ENCODE data around the gene FDXR.
"Not testable (repeated sequence)": the region's sequence is repeated elsewhere in the genome, so short reads cannot be mapped to it uniquely, and the experiment has no call there.

FDXR gene

DNA sequence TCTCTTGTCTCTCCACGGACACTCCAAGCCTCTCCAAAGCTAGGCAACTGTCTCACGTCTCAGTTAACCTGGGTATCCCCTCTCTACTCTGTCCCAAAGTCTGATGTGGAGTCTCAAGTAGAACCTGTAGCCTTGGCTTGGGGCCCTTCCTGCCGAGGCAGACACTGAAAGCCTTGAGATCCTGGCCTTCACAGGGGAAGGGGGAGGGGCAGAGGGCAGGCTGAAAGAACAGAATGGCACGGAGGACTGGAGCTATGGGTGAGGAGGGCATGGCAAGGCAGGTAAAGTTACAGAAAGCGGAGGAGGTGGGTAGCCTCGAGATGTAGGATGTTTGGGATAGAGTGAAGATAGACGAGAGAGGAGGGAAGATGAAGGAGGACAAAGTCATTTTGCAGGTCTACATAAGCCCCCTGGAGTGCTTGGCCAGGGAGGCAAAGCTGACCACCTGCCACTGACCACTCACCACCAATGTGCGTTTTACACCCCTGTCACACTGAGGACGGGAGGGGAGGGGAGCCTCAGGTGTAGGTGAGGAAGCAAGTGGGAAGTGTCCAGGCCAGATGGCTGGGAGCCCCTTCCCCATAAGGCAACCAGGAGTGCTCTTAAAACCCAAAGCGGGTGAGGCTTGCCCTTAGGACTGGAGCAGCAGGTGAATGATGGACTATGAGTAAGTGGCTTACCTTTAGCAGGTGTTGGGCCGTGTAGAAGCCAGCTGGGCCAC lies 1.3 kb downstream of the FDXR start:
- DNase-seq (ENCODE audit: low spot score), result no peak

DNA sequence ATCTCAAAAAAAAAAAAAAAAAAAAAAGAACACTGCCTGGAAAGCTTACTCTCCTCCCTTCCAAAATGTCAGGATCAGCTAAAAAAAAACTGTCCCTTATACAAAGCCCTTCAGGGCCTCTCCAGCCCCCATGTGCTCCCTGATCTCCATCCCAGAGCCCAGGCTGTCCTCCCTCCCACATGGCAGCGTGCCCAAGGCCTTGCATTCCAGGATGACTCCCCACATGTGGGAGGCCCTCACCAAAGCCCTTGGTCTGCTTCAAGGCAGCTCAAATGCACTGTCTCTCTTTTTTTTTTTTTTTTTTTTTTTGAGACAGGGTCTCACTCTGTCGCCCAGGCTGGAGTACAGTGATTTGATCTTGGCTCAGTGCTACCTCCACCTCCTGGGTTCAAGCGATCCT lies 2.3 kb downstream of the FDXR start:
- DNase-seq (ENCODE audit: low spot score), result no peak

DNA sequence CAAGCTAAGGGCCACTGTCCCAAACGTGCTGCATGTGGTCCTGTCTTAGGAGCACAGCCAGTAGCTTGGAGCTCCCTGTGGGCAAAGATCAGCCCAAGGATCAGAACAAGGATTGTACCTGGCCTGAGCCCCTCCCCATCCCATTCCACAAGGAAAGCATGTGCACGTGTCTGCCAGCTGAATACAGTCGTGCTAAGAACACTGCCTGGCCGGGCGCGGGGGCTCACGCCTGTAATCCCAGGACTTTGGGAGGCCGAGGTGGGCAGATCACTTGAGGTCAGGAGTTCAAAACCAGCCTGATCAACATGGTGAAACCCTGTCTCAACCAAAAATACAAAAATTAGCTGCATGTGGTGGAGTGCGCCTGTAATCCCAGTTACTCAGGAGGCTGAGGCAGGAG lies 2.8 kb downstream of the FDXR start:
- DNase-seq (ENCODE audit: low spot score), result not testable (repeated sequence)

DNA sequence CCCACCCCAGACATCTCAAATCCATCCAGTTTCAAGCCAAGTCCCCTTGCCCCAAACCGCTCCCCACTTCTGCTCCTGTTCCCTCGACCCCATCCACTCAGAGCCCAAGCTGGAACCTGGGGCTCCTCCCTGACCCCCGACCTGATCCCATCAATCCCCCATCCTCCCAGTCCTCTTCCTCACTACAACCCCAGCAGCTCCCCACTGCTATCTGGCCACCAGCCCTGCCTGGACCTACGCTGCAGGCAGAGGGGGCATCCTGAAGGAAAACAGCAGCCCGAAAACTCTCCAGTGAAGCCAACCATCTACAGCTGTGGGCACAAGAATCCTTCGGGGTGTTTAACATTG lies 3.9 kb downstream of the FDXR start:
- DNase-seq (ENCODE audit: low spot score), result no peak

DNA sequence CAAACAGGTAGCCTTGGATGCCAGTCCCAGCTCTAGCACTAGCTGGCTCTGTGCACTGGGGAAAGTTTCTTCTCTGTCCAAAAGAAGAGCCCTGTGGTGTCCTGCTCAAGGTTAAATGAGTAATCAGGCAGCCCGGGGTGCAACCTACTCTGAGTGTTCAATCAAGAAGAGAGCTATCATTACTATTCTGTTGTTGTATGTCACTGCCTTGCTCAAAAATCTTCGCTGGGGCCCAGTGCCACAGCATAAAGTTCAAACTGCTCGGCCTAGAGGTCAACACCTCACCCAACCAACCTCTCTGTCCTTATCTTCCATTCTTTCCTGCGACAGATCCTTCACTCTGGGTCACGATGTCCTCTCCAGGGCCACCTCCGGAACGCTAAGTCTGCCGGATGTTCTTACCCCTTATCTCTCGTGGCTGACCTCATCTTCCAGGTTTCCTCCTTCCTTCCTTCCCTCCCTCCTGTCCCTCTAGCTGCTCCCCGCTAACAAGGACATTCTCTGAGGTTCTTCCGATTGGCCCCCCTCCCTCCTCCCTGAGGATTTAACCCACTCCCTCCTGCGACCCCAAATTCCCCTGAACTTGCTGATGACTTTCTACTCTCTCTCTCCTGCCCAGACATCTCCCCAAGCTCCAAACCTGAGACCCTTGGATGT lies 4.4 kb downstream of the FDXR start:
- no peak for DNase-seq (ENCODE audit: low spot score)

DNA sequence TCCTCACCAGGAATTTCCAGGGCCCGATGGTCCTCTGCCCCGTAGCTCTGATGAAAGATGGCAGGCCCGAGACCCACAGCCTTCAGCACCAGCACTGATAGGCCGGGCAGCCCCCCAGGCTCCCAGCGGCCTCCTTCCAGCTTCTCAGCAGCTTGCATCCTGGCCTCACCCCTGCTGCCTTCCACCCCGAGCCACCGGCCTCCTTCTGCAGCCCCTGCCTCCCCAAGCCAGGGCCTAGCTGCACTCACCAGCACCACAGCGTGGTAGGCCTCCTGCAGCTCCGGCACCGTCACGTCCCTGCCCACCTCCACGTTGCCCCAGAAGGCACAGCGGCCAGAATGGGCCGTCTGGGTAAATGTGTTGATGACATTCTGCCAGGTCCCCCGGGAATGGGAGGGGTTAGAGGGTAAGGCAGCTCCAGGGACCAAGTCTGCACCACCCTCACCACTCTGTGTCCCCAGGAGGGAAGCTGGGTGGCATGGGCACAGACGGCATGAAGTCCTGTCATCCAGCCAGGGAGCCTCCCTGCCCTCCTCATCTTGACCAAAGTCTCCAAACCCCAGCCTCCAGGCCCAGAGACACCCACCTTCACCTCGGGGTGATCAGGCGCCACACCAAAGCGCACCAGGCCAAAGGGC lies 6.5 kb downstream of the FDXR start:
- no peak for DNase-seq (ENCODE audit: low spot score)

DNA sequence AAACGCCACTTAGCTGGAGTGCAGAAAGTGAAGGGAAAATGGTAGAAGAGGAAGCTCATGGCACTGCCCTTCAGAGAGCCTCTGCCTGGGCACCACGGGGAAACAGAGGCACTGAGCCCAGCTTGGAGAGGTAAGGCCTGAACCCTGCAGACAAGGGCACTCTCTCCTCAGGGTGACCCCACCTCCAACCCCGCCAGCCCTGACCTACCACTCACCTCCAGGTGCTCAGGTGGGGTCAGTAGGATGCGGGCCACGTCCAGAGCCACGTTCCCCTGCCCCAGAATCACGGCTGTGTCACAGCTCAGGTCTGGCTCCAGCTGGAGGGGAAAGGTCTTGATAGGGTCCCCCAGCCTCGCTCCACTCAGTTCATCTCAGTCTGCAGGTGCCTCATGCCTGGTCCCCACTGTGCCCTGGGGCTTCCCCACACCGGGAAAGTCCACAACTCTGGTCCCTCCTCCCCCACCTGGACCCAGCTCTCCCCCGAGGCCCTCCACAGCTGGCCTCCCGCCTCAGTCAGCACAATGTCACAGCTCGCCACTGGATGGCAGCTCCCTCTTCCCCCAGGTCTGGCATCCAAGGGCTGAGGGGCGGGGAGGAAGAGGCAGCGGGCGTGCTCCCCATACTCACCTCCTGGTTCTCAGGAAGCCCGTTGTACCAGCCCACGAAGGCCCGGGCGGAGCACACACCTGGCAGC lies 7.1 kb downstream of the FDXR start:
- no peak for DNase-seq (ENCODE audit: low spot score)

DNA sequence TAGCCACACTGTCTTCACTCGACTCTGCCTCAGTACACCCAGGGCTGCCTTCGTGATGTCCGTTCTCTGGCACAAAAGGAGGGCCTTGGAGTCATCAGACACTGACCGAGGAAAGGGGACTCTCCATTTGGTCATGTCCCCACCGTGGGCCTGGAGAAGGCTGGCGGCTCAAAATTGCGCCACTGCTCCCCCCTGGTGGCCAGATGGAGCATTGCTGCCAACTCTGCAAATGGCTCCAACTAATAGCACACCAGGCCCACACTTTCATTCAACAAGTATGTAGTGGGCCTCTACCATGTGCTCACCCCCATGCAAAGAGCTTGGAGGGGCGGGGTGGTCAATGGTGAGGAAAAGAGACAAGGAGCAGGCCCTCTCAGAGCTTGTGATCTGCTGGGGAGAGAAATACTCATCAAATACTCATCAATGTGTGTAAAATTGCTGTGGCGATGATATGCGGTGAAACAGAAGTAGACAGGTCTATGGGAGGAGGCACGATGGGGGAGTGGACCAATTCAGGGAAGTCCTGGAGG lies 7.9 kb downstream of the FDXR start:
- DNase-seq (ENCODE audit: low spot score), result peak; percentile 74

DNA sequence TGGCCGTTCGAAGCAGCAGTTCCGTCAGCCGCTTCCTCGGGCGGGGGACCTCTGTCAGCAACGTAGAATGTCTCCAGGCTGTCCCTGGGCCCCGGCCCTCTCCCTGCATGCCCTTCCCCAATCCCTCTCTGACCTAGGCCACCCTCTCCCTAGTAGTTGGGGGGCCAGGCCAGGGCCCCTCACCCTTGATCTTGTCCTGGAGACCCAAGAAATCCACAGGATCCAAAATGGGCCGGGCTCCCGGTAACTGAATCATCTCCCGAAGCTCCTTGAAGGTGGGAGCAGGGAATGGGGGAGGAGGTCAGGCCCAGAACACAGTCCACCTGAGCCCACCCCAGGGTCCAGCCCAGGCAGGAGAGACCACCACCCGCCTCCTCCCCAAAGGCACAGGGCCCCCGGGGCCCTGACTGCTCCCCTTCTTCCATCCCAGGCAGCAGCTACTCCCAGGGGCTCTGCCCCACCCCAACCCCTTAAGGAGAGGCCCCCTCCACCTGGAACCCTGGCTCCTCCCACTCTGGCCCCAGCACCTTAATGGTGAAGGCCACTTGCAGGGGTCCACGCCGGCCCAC lies 8.4 kb downstream of the FDXR start:
- no peak for DNase-seq (ENCODE audit: low spot score)

DNA sequence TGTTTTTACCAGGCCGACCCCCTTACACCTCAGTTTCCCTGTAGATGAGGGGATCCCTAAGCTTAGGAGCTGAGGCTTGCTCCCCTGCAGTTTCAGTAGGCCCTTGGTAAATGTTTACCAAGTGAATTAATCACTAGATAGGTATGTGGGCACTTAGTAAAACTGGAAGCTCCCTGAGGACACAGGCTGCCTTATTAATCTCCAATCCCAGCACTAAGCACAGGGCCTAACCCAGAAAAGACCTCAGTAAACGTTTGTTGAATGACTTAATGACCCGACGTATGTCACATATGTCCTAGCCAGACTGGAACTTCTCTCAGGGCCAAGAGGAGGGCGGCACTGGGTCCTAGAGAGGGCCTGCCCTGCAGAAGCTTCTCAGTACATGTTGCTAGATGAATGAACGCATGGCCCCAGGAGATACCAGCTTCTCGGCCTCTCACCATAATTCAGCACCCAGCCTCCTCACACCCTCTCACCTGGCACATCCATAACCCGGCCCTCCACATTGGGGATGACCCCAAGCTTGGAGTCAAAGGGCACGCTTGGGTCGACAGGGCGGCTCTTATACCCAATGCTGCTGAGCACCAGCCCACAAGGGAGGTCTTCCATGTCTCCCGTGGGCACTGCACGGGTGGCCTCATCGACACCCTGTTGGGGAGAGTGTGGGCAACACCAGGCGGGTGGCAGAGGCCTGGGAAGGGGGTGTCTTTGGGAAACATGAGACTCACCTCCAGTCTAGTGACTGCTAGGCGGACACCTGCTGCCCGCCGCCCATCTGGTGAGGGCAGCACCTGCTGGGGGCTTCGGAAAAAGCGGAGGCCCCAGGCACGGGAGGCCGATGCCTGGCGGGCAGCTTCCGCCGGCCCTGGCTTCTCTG lies 9.1 kb downstream of the FDXR start:
- no peak for DNase-seq (ENCODE audit: low spot score)

DNA sequence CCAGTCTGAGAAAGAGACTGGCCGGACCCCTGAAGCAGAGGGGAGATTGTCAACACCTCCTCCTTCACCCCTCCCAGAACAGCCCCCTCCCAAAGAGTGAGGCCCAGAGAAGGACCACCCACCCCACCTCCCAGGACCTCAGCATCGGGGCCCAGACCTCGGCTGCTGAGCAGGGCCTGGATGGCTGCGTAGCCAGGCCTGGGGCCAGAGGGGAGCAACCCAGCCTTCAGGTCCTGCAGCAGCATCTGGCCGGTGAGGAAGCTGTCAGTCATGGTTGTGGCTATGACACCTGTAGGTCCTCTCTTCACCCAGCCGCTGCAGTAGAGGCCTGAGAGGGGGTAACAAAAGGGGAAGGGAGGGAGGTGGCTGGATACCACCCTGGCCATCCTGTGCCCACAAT lies 9.9 kb downstream of the FDXR start:
- no peak for DNase-seq (ENCODE audit: low spot score)

DNA sequence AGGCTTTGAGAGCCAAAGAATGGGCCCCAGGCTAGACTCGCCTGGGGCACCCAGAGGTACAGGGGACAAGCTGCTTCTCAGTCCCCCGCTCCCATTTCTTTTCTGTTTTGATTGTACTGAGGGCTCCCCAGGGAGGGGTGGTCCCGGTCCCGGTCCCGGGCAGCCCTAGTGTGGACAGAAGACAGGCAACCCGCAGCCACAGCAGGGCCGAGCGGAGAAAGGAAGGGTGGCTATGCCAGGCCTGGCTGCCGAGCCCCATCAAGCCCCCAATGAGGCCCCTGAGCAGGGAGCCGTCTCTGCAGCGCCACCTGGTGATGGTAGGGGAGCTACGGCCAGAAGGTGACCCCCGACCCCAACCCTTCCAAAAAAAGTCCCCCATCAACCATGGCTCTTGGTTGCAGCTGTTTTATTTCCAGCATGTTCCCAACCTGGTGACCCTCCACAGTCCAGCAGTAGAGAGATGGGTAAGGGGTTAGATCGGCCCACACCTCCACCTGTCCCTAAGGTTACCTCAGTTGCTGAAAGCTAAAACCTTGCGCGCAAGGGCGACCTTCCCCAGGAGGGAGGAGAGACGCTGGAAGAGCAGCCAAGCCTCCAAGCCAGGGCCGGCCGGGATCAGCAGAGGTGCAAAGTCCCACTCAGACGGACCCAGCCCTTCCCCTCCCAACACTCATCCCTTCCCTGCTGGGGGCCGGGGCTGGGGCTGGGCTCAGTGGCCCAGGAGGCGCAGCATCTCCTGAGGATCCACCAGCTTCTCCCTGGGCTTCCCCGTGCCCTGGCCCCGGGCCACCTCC lies 10.5 kb downstream of the FDXR start:
- DNase-seq (ENCODE audit: low spot score), result peak; percentile 45

DNA sequence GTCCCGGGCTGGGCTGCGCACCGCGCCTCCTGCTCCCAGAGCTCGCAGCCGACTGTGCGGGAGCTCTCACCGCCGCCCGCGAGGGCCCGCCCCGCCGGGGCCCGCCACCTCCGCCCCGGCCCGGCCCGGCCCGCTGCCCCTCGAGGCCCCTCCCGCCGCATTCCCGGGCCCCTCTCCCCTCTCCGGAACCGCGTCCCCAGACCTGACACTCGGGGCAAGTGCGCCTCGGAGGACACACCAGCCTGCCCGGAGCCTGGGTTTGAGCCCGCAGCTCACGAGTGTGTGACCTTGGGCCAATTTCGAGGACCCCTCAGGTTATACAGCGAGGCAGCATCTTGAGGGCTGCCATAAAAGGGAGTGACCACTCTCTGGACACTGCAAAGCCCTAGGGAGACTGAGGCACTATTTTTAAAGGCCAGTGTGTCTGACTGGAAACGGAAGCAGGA lies 11.1 kb downstream of the FDXR start:
- no peak for DNase-seq (ENCODE audit: low spot score)

DNA sequence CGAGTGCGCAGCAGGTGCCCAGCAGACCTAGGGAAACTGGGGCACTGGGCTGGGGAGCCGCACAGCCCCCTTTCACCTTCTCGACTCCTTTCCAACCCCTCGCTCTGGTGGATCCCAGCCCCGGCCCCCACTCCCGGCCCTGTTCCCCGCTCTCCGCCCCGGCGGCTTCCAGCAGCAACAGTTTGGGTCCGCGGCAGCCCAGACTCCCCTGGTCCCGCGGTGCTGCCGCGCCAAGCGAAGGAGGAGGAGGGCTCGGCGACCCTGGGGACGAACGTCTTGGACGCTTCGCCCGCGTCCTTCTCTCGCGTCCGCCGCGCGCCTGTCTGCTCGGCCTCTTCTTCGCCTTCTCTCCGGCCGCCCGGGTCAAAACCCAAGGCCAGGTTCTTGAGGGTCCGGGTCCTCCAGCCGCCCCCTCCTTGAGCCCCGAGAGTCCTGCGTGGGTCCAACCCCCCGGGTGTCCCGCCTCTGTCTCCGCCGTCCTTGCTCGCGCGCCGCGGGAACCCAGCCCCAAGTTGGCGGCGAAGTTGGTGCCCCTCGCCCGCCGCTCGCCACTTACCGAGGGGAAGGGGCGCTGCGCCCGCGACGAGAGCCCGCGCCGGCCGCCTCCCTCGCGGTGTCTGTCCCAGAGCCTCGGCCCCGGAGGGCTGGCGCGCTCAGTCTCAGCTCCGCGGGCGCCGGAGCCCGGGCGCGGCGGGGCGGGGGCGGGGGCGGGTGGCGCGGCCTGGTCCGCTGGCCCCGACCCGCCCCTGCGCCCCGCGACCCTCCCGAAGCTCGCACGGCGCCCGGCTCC lies 11.7 kb downstream of the FDXR start:
- no peak for DNase-seq (ENCODE audit: low spot score)

DNA sequence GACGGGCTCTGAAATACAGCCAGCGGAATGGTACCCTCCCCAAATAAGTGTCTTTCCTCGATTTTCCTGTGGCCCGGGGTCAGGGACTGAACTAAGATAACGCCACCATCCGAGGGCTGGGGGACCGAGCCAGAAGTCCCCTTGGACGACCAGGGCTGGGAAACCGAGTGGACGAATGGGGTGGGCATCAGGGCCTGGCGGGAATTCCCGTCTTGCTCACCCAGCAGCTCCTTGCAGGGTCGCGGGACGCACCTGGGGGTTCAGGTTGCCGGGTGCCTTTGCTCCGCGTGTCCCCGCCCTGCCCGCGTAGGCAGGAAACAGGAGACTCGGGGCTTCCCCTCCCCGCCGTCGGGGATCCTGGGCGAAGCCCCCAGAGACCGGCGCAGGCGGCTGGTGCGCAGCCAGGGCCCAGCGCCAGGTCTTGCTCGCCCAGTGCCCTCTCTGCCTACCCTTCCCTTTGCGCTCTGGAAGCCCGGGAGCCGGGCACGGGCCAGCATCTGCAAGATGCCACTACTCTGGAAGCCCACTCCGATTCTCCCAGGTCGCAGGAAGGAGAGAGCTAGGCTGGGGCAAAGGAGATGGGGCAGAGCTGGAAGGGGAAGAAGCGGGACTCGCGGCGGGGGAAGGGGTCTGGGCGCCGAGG lies 12.4 kb downstream of the FDXR start:
- no peak for DNase-seq (ENCODE audit: low spot score)

DNA sequence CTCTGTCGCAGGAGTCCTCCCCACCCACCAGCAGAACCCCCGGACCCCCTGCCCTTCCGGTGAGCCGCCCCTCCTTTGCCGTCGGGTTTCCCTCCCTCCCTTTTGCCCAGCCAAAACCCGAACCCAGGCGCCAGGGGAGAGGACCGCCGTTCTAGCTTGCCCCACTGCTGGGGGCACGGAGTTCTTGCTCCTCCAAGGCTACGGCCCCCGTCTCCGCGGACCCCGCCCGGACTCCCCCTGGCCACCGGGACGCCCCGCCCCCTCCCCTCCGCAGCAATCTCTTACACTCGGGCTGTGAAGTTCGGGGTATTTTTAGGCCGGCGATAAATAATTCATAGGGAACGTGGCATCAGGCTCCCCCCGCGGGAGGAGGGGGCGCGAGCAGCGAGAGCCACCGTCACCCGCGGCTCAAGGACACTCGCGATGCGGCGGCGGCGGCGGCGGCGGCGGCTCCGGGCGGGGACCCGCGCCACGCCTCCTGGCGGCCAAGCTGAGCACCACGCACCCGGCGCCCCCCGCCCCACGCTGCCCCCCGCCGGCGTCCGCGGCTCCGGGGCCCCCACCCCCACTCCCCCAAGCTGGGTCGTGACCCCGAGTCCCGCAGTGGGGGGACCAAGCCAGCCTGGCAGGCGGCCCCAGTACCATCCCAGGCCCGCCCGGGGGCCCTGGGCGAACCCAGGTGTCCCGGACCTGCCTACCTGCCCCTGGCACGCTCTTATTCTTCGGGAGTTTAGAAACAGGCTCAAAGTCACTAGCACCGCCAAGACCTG lies 13.2 kb downstream of the FDXR start, which contains the start of gene GRIN2C:
TSS of gene GRIN2C (minus strand) at position 427 of the 770 bp plus-strand sequence. CDS start 4,793 bp downstream, outside the sequence.
- DNase-seq (ENCODE audit: low spot score), result no peak

DNA sequence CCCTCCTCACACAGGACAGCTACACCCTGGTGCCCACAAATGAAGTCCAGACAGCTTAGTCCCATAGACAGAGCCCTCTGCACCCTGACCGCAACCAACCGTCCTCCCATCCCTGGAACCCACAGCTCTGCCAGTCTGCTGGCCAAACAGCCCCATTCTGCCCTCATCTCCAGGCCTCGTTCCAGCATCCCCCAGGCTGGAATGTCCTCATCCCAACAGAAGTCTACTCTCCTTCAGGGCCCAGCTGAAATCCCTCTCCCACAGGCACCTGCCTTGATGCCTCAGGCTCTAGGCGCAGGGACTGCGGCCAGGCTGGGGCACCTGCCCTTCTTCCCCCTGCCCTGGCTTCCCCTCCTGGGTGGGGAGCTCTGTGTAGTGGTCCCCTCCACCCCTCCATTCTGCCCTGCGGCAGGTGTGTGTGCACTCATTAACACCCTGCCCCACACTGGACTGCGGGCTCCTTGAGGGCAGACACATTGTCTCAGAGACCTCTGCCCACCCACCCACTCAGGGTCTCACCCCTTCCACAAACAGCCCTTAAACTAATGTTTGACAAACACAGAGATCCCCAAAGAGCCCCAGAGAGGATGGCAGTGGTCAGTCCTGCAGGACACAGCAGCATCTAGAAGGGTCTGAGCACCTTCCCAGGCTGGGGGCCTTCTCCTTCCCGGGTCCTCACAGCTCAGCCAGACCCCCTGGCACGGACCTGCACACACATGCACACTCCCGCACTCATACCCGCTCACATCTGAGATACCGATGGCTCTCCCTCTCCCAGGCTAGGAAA lies 13.9 kb downstream of the FDXR start:
- DNase-seq (ENCODE audit: low spot score), result no peak

Measured in hematopoietic multipotent progenitor cell treated with erythropoietin and hydrocortisone succinate and interleukin-3 and kit ligand, for 15 days (in vitro differentiated cells).